GM19043 (cell line): Measurements from ENCODE around the gene ID1.

Source experiments
- ATAC-seq: cut with Tn5 transposase; IDR thresholded peaks from one replicate; pipeline ENCODE4 v1.9.1; 2021; ENCODE audit warnings: low read depth; ENCODE audit not compliant: unreplicated experiment

Gene ID1

DNA sequence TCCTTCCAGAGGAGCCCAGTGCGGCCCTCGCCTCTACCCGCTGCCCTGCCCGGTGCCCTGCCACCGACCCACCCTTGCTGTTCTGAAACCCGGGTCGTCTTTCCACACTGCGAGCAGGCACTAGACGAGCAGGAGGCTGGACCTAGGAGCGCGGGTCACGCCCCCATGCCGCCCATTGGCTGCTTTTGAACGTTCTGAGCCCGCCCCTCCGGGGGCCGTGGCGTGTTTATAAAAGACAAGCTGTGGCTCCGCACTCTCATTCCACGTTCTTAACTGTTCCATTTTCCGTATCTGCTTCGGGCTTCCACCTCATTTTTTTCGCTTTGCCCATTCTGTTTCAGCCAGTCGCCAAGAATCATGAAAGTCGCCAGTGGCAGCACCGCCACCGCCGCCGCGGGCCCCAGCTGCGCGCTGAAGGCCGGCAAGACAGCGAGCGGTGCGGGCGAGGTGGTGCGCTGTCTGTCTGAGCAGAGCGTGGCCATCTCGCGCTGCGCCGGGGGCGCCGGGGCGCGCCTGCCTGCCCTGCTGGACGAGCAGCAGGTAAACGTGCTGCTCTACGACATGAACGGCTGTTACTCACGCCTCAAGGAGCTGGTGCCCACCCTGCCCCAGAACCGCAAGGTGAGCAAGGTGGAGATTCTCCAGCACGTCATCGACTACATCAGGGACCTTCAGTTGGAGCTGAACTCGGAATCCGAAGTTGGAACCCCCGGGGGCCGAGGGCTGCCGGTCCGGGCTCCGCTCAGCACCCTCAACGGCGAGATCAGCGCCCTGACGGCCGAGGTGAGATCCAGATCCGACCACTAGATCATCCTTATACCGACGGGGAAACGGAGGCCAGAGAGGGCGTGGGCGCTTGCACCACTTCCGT is at the start of gene ID1:
Gene ID1 (plus strand): TSS at position 259 of the 871 bp plus-strand sequence. CDS start 99 bp downstream, at position 358.
- peak; percentile 87 for ATAC-seq

DNA sequence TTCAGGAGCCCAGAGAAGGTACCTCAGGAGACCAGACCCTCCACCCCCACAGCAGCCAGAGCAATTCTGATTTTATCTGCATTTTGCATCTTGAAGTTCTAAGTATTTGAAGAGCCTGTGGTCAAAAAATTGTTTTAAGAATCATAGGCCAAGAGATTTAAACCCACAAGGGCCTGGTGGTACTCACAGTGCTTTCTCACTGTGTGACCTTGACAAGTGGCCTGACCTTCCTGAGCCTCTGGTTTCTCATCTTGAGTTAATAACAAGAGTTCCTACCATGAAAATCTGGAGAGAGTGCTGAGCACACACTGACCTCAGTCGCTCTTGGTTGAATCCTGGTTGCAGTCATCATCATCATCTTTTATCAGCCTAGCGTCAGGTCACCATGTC is 45.4 kb upstream of the ID1 start:
- ATAC-seq = no peak

GRCh38 chr20:31560094-31560745 is 44.9 kb upstream of the ID1 start:
- no peak for ATAC-seq

DNA sequence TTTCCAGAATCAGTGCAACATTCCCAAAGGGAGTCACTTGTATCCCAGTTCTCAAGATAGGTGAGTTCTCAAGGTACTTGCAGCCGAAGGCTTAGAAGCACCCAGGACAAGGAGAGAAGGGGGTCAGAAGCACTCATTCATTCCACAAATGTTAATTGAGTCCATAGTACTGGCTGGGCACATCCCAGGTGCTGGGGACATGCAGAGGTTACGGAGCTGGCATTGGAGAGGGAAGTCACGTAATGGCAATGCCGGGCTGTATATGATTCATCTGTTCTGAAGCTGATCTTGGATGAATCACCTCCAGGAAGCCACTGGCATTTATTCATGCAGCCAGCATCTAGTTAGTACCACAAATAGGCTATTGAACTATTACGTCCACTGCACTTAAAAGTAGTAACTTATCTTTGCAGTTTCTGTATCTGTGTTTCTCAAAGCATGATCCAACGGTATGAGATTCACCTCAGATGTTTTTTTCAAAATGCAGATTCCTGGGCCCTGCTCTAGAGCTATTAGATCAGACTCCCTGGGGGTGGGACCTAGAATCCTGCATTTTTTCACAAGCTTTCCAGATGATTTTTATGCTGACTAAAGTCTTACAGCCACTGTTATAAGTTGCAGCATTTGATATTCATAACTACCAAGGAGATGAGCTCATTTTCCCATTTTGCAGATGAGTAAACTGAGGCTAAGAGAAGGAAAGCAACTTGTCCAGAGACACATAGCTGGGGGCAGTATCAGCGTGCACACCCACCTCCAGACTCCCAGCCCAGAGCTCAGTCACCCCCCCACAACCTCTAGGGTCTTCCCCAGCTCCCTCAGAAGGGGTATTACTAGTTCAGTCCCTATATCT is 44.1 kb upstream of the ID1 start:
- ATAC-seq = no peak

DNA sequence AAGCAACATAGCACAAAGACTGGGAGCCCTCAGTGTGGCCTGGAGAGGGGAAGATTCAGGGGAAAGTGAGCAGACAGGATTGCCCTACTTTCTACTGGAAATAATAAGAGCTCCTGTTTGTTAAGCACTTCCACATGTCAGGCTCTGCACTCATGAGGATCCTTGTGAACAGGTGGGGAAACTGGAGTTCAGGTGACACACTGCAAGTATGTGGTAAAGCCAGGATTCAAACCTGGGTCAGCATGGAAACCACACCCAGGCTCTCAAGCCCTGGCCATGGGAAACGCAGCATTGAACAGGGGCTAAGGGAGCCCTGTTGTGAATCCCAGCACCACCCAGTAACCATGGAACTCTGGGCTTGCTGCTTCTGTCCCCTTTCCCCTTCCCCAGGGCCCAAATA is 42.8 kb upstream of the ID1 start:
- ATAC-seq = no peak

DNA sequence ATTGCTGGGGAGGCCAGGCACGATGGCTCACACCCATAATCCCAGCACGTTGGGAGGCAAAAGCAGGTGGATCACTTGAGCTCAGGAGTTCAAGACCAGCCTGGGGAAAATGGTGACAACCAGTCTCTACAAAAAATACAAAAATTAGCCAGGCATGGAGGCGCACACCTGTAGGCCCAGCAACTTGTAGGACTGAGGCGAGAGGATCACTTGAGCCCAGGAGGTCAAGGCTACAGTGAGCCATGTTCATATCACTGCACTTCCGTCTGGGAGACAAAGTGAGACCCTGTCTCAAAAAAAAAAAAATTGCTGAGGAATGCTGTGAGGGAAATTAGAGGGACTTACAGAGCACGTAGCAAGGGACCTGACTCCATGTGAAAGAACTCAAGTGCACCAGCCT is 40.8 kb upstream of the ID1 start:
- ATAC-seq = no peak

GRCh38 chr20:31565699-31566318 is 39.3 kb upstream of the ID1 start:
- no peak for ATAC-seq

GRCh38 chr20:31566319-31566657 is 38.8 kb upstream of the ID1 start:
- no peak for ATAC-seq

- no peak for ATAC-seq
These were observed 38.3 kb upstream of the ID1 start for GRCh38 chr20:31566658-31567379.

GRCh38 chr20:31567380-31567720 is 37.7 kb upstream of the ID1 start:
- no peak for ATAC-seq

- no peak for ATAC-seq
These were observed 36.9 kb upstream of the ID1 start for GRCh38 chr20:31568041-31568731.

- ATAC-seq = no peak
These were observed 36.3 kb upstream of the ID1 start for GRCh38 chr20:31568773-31569162.

DNA sequence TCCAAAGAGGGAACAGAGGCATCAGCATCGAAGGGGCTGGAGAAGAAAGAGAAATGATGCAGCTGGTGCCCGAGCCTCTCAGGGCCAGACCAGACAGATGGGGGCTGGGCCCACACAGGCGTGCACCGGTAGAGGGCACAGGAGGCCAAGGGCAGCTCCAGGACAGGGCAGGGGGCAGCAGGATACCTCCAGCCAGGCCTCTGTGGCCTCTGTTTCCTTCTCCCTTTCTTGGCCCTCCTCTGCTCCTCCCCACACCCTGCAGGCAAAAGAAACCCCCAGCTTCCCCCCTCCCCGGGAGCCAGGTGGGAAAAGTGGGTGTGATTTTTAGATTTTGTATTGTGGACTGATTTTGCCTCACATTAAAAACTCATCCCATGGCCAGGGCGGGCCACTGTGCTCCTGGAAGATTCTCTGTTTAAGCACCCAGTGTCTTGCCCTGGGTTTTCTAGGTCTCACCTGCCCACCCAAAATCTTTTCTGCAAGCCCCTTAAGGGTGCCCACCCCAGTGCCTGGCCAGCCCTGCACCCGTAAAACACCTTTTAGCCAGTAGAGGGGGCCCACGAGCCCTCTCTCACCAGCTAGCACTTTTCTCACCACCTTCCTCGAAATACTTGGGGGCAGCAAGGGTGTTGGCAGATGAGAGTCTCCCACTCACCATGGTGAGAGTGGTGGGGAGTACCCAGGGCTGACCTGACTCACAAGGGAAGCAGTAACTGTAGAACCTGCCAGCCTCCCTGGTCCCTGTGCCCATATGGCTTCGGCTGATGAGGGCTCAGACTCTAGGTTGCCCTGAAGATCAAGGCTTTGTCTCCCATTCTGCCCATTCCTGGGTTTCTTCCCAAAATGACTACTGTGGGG is 35.7 kb upstream of the ID1 start:
- ATAC-seq = no peak

GRCh38 chr20:31570021-31570463 is 35.0 kb upstream of the ID1 start:
- no peak for ATAC-seq

GRCh38 chr20:31570735-31571617 is 34.1 kb upstream of the ID1 start:
- ATAC-seq = no peak

DNA sequence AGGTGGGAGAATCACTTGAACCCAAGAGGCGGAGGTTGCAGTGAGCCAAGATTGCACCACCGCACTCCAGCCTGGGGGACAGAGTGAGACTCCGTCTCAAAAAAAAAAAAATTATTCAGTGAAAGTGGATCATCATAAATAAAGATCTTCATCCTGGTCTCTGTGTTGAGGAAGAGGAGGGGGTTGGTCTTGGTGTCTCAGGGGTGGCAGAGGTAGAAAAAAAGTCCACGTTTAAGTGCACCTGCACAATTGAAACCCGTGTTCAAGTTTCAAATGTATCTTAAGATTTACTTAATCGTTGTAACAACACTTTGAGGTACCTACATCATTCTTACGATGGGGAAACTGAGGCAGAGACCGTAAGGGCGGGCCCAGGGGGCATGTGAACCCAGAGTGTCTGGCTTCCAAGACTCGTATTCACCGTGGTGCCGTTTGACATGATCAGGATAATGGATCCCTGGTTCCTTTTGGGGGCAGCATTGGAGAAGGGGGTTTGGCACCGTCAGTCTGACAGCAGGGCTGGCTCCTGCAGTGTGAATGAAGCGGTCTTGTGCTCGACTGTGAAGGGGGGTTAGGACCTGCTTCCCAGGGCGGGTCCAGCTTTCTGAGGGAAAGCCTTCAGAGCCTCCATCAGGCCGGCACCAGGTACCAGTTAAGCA is 32.9 kb upstream of the ID1 start:
- no peak for ATAC-seq
